GM18861 (cell line): Measurements from ENCODE around the gene TMEM25.
"Not testable (repeated sequence)": the region's sequence is repeated elsewhere in the genome, so short reads cannot be mapped to it uniquely, and the experiment has no call there.

Source experiments
- ATAC-seq: cut with Tn5 transposase; IDR thresholded peaks from one replicate; pipeline ENCODE4 v1.9.1; 2021; ENCODE audit not compliant: unreplicated experiment

TMEM25 gene

DNA sequence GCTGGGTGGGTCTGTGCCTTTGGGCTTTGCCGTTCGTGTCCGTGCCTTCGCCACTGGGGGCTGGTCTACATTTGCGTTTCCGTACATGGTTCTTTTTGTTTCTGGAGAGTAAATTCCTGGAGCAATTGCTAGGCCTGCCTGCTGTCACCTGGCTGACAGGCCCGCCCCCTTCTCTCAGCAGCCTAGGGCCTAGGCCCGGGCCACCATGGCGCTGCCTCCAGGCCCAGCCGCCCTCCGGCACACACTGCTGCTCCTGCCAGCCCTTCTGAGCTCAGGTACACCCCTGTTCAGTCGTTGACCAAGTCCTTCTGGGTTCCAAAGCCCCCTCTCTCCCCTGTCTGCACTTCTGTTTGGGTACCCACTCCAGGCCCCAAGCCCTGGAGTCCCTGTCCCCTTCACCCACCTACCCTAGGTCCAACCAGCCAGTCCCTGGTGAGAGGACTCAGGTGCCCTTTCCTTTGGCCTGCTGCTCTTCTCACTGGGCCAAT, 649 bp downstream of the TMEM25 start:
- ATAC-seq: no peak

DNA sequence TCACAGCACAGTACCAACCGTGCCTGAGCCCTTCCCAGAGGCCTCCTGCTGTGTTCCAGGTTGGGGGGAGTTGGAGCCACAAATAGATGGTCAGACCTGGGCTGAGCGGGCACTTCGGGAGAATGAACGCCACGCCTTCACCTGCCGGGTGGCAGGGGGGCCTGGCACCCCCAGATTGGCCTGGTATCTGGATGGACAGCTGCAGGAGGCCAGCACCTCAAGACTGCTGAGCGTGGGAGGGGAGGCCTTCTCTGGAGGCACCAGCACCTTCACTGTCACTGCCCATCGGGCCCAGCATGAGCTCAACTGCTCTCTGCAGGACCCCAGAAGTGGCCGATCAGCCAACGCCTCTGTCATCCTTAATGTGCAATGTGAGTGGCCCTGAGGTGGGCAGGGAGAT, 1.1 kb downstream of the TMEM25 start:
- ATAC-seq: no peak

DNA sequence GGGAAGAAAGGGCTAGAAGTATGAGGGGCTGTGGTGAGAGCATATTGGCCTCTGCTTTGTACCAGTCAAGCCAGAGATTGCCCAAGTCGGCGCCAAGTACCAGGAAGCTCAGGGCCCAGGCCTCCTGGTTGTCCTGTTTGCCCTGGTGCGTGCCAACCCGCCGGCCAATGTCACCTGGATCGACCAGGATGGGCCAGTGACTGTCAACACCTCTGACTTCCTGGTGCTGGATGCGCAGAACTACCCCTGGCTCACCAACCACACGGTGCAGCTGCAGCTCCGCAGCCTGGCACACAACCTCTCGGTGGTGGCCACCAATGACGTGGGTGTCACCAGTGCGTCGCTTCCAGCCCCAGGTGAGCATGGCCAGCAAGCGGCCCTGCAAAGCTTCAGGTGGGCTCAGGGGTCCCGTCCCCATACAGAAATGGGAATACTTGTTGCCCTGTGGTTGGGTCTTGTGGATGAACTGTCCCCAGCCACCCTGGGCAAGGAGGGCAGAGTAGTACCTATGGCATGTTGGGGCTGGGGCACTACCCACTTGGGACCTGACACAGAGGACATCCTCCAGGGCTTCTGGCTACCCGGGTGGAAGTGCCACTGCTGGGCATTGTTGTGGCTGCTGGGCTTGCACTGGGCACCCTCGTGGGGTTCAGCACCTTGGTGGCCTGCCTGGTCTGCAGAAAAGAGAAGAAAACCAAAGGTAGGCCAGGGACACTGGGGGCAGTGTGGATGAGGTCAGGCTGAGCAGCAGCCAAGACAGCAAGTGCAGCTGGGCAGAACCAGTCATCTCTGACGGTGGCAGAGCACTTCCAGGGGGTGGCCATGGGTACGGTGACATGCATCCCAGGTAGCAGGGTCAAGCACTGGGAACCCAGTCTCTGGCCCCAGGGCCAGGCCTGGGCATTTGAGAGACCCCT, 2.1 kb downstream of the TMEM25 start:
- no peak for ATAC-seq

DNA sequence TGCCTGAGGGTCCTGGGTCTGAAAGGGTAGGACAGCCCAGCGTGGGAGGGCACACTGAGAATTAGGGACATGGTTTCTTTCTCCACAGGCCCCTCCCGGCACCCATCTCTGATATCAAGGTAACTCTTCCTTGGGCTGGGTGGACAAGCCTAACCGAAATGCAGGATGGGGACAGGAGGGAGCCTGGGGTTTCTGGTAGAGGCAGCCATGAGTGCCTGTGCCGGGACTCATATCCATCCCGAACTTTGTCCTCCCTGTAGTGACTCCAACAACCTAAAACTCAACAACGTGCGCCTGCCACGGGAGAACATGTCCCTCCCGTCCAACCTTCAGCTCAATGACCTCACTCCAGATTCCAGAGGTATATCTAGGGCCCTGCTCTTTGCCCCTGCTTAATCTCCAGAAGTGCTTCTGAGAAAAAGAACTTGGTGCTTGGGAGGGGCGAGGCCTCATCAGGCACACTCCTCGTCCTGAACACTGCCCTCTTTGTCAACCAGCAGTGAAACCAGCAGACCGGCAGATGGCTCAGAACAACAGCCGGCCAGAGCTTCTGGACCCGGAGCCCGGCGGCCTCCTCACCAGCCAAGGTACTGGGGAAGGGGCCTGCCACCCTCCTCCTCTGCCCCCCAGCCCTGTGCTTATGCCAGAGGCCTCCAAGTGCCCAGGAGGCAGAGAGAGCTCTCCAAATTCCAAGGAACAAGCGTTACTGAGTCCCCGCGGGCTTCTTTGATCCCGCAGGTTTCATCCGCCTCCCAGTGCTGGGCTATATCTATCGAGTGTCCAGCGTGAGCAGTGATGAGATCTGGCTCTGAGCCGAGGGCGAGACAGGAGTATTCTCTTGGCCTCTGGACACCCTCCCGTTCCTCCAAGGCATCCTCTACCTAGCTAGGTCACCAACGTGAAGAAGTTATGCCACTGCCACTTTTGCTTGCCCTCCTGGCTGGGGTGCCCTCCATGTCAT, 3.1 kb downstream of the TMEM25 start:
- ATAC-seq: no peak

DNA sequence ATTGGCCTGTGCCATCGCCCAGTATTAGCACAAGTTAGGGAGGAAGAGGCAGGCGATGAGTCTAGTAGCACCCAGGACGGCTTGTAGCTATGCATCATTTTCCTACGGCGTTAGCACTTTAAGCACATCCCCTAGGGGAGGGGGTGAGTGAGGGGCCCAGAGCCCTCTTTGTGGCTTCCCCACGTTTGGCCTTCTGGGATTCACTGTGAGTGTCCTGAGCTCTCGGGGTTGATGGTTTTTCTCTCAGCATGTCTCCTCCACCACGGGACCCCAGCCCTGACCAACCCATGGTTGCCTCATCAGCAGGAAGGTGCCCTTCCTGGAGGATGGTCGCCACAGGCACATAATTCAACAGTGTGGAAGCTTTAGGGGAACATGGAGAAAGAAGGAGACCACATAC, 4.3 kb downstream of the TMEM25 start:
- no peak for ATAC-seq

DNA sequence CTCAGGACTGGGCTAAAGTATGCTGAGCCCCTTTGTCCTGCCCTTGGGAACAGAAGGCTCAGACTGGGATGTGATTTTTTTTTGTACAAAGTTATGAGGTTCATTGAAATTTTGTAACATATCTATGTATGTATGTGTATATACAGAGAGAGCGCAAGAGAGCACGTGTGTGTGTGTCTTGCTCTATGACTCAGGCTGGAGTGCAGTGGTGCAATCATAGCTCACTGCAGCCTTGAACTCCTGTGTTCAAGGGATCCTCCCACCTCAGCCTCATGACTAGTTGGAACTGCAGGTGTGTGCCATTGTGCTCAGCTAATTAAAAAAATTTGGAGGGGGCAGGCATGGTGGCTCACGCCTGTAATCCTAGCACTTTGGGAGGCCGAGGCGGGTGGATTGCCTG, 5.7 kb downstream of the TMEM25 start:
- no peak for ATAC-seq

DNA sequence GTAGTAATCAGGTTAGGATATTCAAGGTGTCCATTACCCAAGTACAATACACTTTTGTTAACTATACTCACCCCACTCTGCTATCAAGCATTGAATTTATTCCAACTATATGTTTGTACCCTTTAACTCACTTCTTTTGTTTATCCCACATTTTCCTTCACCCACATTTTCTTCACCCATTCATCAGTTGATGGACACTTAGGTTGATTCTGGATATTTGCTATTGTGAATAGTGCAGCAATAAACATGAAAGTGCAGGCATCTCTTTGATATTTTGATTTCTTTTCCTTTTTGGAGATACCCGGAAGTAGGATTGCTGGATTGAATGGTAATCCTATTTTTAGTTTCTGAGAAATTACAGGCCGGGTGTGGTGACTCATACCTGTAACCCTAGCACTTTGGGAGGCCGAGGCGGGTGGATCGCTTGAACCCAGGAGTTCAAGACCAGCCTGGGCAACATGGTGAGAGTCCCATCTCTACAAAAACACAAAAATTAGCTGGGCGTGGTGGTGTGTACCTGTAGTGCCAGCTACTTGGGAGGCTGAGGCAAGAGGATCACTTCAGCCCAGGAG, 6.5 kb downstream of the TMEM25 start:
- no peak for ATAC-seq

DNA sequence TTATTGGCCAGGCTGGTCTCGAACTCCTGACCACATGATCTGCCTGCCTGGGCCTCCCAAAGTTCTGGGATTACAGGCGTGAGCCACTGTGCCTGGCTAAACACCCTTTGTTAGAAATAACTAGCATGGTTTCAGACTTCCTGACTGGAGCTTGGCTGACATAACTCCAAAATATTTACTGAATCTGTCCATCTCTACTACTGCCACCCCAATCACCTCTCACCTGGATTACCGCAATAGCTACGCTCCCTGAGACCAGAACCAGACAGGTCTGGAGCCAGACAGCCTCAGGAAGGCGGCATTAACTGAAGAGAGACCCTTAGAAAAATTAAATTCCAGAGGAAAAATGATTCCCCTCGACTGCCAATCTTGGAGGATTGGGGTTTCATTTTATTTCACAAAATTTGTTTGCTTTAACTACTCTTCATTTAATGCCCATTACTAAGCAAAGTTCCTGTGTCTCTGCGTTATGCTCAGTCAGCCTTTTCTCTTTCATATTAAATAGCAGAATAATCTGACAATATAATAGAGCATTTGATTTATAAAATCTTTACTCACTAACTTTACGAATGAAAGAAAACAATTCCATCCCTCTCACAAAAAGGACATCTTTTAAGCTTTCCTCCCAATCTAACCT, 13.1 kb downstream of the TMEM25 start:
- no peak for ATAC-seq

DNA sequence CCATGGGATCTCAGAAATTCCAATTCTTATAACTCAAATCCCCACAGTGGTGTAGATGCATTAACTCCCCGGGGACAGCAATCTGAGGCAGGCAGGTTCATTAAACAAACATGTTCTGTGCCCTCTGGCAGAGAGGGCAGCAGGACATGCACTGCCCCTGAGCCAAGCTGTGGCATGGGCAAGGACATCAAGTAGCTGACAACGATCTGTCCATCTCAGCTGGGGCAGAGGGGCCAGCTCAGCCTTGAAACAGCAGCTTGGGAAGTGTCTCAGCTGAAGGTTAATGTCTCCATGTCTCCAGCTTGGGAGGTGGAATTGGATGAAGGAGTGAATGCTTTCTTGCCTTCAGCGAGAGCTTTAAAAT, 13.6 kb downstream of the TMEM25 start:
- ATAC-seq: no peak

DNA sequence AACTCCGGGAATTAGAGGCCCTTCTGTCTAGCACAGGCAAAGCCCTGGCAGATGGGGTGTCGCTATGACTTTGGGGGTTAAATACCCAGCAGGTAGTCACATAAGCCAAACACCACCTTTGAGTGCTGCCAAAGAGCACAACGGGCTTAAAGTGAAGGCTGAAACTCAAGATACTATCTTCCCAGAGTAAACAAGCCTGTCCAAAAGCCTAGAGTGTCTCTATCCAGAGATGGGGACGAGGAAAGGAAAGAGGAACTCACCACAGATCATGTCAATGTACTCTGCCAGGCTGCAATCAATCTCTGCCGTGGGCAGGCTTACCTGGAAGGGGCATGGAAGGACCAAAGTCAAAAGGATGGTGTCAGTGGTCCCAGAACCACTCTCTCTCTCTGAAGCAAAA, 14.5 kb downstream of the TMEM25 start:
- no peak for ATAC-seq

DNA sequence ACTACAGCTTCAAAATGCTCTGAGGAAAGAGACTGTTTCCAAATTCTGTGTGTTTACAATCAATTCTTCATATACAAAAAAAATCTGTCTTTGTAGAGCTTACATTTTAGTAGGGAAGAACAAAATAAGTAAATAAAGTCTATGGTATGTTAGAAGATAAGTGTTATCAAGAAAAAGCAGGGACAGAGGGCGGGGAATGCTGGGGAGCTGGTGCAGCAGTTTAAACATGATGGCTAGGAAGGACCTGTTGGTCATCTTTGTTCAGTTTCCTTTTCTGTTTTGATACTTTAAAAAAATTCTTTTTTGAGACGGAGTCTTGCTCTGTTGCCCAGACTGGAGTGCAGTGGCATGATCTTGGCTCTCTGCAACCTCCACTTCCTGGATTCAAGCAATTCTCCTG, 16.1 kb downstream of the TMEM25 start:
- ATAC-seq: no peak

DNA sequence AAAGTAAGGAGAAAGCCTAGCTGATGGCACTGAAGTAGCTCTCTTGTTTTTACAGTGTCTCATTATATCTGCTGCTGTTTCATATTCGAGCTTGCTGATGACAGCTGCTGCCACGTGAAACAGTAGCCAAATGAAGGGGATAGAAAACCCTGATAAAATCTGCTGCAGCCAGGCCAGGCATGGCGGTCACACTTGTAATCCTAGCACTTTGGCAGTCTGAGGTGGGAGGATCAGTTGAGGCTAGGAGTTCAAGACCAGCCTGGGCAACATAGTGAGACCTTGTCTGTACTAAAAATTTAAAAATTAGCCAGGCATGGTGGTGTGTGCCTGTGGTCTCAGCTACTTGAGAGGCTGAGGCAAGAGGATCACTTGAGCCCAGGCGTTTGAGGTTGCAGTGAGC, 21.3 kb downstream of the TMEM25 start:
- ATAC-seq: no peak

DNA sequence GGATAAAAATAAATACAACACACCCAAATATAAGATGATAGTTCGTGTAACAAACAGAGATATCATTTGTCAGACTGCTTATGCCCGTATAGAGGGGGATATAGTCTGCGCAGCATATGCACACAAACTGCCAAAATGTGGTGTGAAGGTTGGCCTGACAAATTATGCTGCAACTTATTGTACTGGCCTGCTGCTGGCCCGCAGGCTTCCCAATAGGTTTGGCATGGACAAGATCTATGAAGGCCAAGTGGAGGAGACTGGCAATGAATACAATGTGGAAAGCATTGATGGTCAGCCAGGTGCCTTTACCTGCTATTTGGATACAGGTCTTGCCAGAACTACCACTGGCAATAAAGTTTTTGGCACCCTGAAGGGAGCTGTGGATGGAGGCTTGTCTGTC, 29.8 kb downstream of the TMEM25 start:
- ATAC-seq: no peak

DNA sequence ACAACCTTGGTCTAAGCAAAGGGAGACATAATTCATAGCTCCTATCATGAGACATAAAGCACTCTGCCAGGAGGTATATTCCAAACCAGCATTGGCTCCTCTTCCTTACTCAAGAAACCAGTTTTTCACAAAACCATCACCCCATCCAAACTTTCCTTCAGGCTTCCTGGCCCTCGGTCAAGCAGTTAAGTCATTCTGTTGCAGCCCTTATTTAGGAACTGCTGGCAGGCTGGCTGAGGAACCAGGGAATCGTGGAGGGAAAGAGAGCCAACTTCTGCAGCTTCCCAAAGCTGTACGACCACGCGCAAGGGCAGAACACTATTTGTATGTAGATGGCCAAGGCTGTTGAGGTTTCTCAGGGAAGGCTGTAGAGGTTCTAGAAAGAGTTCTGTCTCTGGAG, 34.1 kb downstream of the TMEM25 start:
- no peak for ATAC-seq

DNA sequence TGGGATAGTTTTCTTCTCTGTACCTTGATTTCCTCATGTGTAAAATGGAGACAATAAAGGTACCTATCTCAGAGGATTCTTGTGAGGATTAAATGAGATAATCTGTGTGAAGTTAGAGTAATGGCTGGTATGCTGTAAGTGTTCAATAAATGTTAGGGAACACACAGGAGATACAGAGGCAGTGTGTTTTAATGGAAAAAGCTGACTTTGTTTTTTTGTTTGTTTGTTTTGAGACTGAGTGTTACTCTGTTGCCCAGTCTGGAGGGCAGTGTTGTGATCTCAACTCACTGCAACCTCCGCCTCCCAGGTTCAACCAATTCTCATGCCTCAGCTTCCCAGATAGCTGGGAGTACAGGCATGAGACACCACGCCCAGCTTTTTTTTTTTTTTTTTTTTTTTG, 38.7 kb downstream of the TMEM25 start:
- ATAC-seq: no peak

DNA sequence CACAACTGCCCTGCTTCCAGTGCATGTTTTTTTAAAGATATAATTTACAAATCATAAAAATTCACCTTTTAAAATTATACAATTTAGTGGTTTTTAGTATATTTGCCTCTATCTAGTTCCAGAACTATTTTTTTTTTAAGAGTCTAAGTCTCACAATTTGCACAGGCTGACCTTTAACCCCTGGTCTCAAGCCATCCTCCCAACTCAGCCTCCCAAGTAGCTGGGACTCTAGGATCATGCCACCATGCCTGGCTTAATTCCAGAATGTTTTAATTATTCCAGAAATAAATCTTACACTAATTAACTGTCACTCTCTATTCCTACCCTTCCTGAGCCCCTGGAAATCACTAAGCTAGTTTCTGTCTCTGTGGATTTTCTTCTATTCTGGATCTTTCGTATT, 39.8 kb downstream of the TMEM25 start:
- no peak for ATAC-seq

DNA sequence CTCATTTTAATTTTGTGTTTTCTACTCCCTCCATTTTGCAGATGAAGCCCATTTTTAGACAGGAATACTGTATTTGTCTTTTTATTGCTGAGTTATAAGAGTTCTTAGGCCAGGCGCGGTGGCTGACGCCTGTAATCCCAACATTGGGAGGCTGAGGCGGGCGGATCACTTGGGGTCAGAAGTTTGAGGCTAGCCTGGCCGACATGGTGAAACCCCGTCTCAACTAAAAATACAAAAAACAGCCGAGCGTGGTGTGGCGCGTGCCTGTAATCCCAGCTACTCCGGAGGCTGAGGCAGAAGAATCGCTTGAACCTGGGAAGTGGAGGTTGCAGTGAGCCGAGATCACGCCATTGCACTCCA, 40.7 kb downstream of the TMEM25 start:
- not testable (repeated sequence) for ATAC-seq

DNA sequence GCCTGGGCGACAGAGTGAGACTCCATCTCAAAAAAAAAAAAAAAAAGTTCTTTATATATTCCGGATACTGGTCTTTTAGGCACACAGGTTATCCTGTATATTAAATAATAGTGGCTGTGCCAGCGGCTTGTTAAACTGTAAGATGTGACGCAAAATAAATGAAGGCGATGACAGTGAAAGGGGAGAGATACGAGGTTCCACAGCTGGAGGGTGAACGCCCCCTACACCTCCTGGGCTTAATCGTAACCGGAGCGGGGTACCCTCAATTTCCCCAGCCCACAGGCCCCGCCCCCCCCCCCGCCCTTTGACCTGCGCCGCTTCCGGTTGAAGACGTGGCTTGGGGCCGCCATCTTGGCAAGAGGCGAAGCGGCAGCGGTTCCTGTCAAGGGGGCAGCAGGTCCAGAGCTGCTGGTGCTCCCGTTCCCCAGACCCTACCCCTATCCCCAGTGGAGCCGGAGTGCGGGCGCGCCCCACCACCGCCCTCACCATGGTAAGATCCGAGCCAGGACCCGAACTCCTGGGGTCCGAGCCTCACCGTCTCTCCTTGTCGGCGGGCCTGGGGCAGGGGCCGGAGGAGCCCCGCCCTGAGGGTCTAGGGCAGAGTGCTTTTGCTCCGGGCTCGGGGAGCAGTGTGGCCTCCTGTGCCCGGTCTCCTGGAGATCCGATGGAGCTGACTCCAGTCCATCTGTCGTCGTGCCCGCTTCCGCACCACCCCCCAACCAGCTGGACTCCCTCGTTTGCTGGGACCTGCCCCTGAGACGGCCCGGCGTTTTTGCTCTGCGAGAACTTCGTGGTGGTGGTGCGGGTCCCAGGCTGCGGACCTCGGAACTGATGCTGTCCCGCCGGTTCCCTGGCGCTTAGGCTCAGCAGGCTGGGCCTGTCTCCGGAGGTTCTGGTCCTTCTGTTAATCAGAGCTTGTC, 41.3 kb downstream of the TMEM25 start, which contains the start of gene ARCN1:
Gene ARCN1, plus strand, starts transcription at position 349 of the 920 bp plus-strand sequence. Its CDS starts 139 bp downstream, at position 488.
- peak; percentile 52 for ATAC-seq

DNA sequence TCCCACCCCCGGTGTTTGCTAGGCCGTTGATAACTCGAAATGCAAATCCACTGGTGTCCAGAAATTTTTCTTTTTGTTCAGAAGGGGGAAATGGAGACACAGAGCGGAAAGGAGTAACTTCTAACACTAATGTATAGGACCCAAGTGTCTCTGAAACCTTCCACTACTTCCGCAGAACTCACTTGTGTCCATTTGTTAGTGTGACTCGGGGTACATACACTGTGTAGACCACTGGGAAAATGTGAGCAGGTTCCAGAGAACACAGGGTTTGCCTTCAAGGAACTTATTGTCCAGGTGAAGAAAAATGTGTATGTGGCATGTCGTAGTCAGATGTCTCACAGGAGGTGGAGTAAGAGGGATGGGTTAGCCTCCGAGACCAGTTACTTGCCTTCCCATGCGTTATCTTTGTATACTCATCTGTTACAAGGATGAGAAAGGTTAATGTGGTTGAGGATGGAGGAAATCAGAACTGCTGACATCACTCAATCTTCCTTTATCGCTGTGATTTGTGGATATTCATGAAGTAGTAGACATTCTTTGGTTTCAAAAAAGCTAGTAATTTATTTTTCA, 42.1 kb downstream of the TMEM25 start:
- ATAC-seq: no peak

DNA sequence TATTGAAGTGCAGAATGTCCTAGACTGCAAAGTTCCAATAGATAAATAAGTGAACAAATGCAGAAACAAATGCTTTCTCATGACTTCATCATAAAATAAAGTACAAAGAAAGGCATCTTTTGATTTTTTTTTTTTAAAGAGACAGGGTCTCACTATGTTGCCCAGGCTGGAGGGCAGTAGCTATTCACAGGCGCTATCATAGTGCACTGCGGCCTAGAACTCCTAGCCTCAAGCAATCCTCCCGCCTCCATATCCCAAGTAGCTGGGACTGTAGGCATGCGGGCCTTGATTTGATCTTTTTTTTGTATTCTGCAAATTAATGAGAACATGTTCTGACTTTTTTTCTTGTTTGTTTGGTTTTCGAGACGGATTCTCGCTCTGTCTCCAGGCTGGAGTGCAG, 43.6 kb downstream of the TMEM25 start:
- no peak for ATAC-seq
